ENCODE results near the gene ZBTB20.

The ZBTB20 gene

DNA sequence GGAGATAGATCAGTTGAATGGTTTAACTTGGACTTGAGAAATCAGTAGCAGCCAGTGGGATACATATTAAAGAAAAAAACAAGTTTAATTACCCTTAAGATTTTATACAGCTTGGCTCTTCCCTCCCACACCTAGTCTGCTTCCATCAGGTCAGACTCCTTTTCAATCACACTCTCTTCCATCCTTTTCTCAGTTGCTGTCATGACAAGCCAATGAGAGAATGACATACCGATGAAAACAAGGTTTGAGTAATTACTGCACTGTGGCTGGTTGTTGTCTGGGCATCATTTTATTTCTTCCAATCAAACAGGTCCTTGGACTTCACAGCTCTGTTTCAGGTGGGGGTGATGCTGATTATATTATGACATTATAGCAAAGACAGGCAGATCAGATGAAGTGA, 424.6 kb downstream of the ZBTB20 start:
- no peaks in the 10 kb centered on the region for H3K27me3 ChIP-seq (ENCODE audit: control insufficient read depth, low read length)
- H3K4me3 ChIP-seq (ENCODE audit: low read length) = no peak overlapping the region
- no peaks in the 10 kb centered on the region for H3K9me2 ChIP-seq (replicated peaks; ENCODE audit: control insufficient read depth, low read length)
- H3K4me1 ChIP-seq (ENCODE audit: control insufficient read depth, low read length) = peaks cover 4% of the 10 kb centered on the region
- no peak for TF ChIP-seq EZH2phosphoT487 (IDR thresholded peaks at IDR 0.05; ENCODE audit: borderline replicate concordance, low read length)
- TF ChIP-seq, protein P1, sequence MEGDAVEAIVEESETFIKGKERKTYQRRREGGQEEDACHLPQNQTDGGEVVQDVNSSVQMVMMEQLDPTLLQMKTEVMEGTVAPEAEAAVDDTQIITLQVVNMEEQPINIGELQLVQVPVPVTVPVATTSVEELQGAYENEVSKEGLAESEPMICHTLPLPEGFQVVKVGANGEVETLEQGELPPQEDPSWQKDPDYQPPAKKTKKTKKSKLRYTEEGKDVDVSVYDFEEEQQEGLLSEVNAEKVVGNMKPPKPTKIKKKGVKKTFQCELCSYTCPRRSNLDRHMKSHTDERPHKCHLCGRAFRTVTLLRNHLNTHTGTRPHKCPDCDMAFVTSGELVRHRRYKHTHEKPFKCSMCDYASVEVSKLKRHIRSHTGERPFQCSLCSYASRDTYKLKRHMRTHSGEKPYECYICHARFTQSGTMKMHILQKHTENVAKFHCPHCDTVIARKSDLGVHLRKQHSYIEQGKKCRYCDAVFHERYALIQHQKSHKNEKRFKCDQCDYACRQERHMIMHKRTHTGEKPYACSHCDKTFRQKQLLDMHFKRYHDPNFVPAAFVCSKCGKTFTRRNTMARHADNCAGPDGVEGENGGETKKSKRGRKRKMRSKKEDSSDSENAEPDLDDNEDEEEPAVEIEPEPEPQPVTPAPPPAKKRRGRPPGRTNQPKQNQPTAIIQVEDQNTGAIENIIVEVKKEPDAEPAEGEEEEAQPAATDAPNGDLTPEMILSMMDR (IDR thresholded peaks at IDR 0.05; ENCODE audit: low read depth, low read length, poor library complexity, severe bottlenecking) = no peak
- no peaks in the 10 kb centered on the region for H3K36me3 ChIP-seq (ENCODE audit: control insufficient read depth, low read length)
- H3K9me3 ChIP-seq (ENCODE audit: control insufficient read depth, insufficient read depth, low read length) = no peaks in the 10 kb centered on the region
- no peak overlapping the region for H3K27ac ChIP-seq (ENCODE audit: low read depth, low read length)
- H3F3A ChIP-seq (ENCODE audit: control insufficient read depth, insufficient read depth) = no peaks in the 10 kb centered on the region
- H3K4me2 ChIP-seq (ENCODE audit: low read length) = no peak overlapping the region
- no peaks in the 10 kb centered on the region for H4K20me1 ChIP-seq (ENCODE audit: control insufficient read depth, insufficient read depth, low read depth, low read length)
- no peaks in the 10 kb centered on the region for H3K79me2 ChIP-seq (ENCODE audit: control insufficient read depth, low read length)

DNA sequence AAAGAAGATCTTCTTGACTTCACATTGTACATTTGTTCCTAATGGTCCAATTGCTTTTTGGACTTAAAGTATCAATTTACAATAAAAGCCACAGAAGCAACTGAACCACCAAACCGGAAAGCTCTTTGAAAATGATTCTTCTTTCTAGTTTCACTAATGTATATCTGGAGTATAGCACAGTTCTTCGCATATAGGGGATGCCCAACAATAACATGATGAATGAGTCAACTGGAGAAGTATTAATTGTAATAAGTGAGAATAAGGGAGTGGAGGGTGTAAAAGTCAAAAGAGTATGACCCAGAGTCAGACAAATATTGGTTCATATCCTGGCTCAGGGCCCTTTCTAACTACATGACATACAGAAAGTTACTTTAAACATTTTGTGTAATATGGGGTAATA, 425.2 kb downstream of the ZBTB20 start:
- no peaks in the 10 kb centered on the region for H3F3A ChIP-seq (ENCODE audit: control insufficient read depth, insufficient read depth)
- H3K4me3 ChIP-seq (ENCODE audit: low read length) = no peak overlapping the region
- TF ChIP-seq, protein P1 (IDR thresholded peaks at IDR 0.05; ENCODE audit: low read depth, low read length, poor library complexity, severe bottlenecking) = no peak
- TF ChIP-seq EZH2phosphoT487 (IDR thresholded peaks at IDR 0.05; ENCODE audit: borderline replicate concordance, low read length) = no peak
- no peak overlapping the region for H3K4me2 ChIP-seq (ENCODE audit: low read length)
- H3K36me3 ChIP-seq (ENCODE audit: control insufficient read depth, low read length) = no peaks in the 10 kb centered on the region
- no peaks in the 10 kb centered on the region for H3K9me2 ChIP-seq (replicated peaks; ENCODE audit: control insufficient read depth, low read length)
- no peak overlapping the region for H3K27ac ChIP-seq (ENCODE audit: low read depth, low read length)
- H3K27me3 ChIP-seq (ENCODE audit: control insufficient read depth, low read length) = no peaks in the 10 kb centered on the region
- no peaks in the 10 kb centered on the region for H4K20me1 ChIP-seq (ENCODE audit: control insufficient read depth, insufficient read depth, low read depth, low read length)
- H3K79me2 ChIP-seq (ENCODE audit: control insufficient read depth, low read length) = no peaks in the 10 kb centered on the region
- H3K4me1 ChIP-seq (ENCODE audit: control insufficient read depth, low read length) = no peaks in the 10 kb centered on the region
- no peaks in the 10 kb centered on the region for H3K9me3 ChIP-seq (ENCODE audit: control insufficient read depth, insufficient read depth, low read length)

DNA sequence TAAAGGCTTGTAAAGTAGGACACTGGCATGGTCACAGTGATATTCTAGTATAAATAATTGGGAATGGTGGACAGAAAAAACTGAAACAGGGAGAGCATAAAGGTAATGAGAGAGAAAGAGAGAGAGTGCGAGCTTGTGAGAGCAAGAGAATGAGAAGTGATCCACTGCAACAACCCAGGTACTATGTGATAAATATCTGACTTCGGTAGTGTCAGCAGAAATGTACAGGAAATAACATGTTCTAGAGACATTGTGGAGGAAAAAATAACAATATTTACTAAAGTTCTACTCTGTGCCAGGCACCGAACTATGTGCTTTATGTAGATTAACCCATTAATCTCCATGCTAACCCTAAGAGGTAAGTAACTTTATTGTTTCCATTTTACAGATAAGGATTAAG, 425.9 kb downstream of the ZBTB20 start:
- H3K27me3 ChIP-seq (ENCODE audit: control insufficient read depth, low read length) = no peaks in the 10 kb centered on the region
- no peaks in the 10 kb centered on the region for H3F3A ChIP-seq (ENCODE audit: control insufficient read depth, insufficient read depth)
- H3K4me1 ChIP-seq (ENCODE audit: control insufficient read depth, low read length) = no peaks in the 10 kb centered on the region
- H3K79me2 ChIP-seq (ENCODE audit: control insufficient read depth, low read length) = no peaks in the 10 kb centered on the region
- H3K9me3 ChIP-seq (ENCODE audit: control insufficient read depth, insufficient read depth, low read length) = no peaks in the 10 kb centered on the region
- no peak overlapping the region for H3K4me3 ChIP-seq (ENCODE audit: low read length)
- TF ChIP-seq, protein P1 (IDR thresholded peaks at IDR 0.05; ENCODE audit: low read depth, low read length, poor library complexity, severe bottlenecking) = no peak
- H3K27ac ChIP-seq (ENCODE audit: low read depth, low read length) = no peak overlapping the region
- H4K20me1 ChIP-seq (ENCODE audit: control insufficient read depth, insufficient read depth, low read depth, low read length) = no peaks in the 10 kb centered on the region
- no peak overlapping the region for H3K4me2 ChIP-seq (ENCODE audit: low read length)
- H3K9me2 ChIP-seq (replicated peaks; ENCODE audit: control insufficient read depth, low read length) = no peaks in the 10 kb centered on the region
- H3K36me3 ChIP-seq (ENCODE audit: control insufficient read depth, low read length) = no peaks in the 10 kb centered on the region

DNA sequence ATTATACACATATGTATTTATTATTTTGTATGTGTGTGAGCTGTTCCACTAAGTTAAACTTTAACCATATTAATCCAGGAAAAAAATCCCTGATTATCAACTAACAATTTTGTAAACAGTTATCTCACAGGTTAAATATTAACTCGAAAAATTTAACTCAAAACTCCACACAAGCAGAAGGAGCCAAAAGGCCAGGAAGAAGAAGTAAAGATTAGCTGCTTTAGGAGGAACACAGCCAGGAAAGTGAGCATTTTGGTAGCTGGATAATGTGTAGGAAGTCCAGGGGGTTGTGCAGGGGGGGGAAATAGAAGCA, 428.2 kb downstream of the ZBTB20 start:
- Histone ChIP-seq H3K9me3 (ENCODE audit: control insufficient read depth, insufficient read depth, low read length) (no peaks in the 10 kb centered on the region), H4K20me1 (ENCODE audit: control insufficient read depth, insufficient read depth, low read depth, low read length) (no peaks in the 10 kb centered on the region), H3K36me3 (ENCODE audit: control insufficient read depth, low read length) (no peaks in the 10 kb centered on the region), H3K4me3 (ENCODE audit: low read length) (no peak overlapping the region), H3K27me3 (ENCODE audit: control insufficient read depth, low read length) (no peaks in the 10 kb centered on the region), H3K27ac (ENCODE audit: low read depth, low read length) (no peak overlapping the region), H3F3A (ENCODE audit: control insufficient read depth, insufficient read depth) (no peaks in the 10 kb centered on the region), H3K79me2 (ENCODE audit: control insufficient read depth, low read length) (no peaks in the 10 kb centered on the region), H3K4me2 (ENCODE audit: low read length) (no peak overlapping the region), H3K4me1 (ENCODE audit: control insufficient read depth, low read length) (no peaks in the 10 kb centered on the region), H3K9me2 (replicated peaks; ENCODE audit: control insufficient read depth, low read length) (no peaks in the 10 kb centered on the region)
- TF ChIP-seq, protein P1 (IDR thresholded peaks at IDR 0.05; ENCODE audit: low read depth, low read length, poor library complexity, severe bottlenecking) = no peak
- no peak for TF ChIP-seq EZH2phosphoT487 (IDR thresholded peaks at IDR 0.05; ENCODE audit: borderline replicate concordance, low read length)
